Panc1 (cell line): Measurements from ENCODE around the gene AQP5.
"Not testable (repeated sequence)": the region's sequence is repeated elsewhere in the genome, so short reads cannot be mapped to it uniquely, and the experiment has no call there.

Experiments used
- TF ChIP-seq, protein P1 (sequence below), 2 experiments: IDR thresholded peaks; 2 replicates each; pipeline ENCODE4 v1.6.1; 2011 to 2012; ENCODE audit warnings: low read depth in 2 of 2, control low read depth in 1 of 2, low read length in 1 of 2, mild to moderate bottlenecking in 1 of 2, moderate library complexity in 1 of 2; ENCODE audit not compliant: insufficient read depth in 1 of 2
- TF ChIP-seq, protein P2 (sequence below): fragments of 450-650 bp; IDR thresholded peaks from 2 replicates; pipeline ENCODE4 v1.5.1; 2017; ENCODE audit warnings: mild to moderate bottlenecking

DNA sequence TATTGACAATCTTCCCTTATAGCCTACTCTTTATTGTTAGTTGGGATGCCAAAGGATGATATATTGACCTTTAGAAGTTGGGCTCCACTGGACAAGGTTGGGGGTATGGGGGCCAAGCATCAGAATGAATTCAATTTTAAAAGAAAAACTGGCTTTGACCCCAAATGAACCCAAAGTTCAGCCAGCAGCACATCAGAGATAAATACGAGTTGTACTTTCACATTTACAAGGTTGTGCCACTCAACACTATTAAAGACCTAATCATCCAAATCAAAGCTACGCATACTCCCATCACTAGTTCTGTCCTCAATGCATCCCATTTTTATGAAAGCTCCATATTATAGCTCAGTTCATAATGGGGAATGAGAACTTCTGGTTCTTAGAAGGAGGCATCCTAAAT lies 27.7 kb downstream of the AQP5 start:
- TF ChIP-seq, protein P1, sequence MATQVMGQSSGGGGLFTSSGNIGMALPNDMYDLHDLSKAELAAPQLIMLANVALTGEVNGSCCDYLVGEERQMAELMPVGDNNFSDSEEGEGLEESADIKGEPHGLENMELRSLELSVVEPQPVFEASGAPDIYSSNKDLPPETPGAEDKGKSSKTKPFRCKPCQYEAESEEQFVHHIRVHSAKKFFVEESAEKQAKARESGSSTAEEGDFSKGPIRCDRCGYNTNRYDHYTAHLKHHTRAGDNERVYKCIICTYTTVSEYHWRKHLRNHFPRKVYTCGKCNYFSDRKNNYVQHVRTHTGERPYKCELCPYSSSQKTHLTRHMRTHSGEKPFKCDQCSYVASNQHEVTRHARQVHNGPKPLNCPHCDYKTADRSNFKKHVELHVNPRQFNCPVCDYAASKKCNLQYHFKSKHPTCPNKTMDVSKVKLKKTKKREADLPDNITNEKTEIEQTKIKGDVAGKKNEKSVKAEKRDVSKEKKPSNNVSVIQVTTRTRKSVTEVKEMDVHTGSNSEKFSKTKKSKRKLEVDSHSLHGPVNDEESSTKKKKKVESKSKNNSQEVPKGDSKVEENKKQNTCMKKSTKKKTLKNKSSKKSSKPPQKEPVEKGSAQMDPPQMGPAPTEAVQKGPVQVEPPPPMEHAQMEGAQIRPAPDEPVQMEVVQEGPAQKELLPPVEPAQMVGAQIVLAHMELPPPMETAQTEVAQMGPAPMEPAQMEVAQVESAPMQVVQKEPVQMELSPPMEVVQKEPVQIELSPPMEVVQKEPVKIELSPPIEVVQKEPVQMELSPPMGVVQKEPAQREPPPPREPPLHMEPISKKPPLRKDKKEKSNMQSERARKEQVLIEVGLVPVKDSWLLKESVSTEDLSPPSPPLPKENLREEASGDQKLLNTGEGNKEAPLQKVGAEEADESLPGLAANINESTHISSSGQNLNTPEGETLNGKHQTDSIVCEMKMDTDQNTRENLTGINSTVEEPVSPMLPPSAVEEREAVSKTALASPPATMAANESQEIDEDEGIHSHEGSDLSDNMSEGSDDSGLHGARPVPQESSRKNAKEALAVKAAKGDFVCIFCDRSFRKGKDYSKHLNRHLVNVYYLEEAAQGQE (IDR thresholded peaks at IDR 0.05; ENCODE audit: insufficient read depth in 1 of 2, low read depth in 2 of 2, low read length in 1 of 2): not testable (repeated sequence)
- TF ChIP-seq, protein P2, sequence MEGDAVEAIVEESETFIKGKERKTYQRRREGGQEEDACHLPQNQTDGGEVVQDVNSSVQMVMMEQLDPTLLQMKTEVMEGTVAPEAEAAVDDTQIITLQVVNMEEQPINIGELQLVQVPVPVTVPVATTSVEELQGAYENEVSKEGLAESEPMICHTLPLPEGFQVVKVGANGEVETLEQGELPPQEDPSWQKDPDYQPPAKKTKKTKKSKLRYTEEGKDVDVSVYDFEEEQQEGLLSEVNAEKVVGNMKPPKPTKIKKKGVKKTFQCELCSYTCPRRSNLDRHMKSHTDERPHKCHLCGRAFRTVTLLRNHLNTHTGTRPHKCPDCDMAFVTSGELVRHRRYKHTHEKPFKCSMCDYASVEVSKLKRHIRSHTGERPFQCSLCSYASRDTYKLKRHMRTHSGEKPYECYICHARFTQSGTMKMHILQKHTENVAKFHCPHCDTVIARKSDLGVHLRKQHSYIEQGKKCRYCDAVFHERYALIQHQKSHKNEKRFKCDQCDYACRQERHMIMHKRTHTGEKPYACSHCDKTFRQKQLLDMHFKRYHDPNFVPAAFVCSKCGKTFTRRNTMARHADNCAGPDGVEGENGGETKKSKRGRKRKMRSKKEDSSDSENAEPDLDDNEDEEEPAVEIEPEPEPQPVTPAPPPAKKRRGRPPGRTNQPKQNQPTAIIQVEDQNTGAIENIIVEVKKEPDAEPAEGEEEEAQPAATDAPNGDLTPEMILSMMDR: not testable (repeated sequence)
